Stomach (tissue), 9 donors: ENCODE data around the gene HDAC11. TPM values are rescaled to one million over a fixed set of nuclear protein-coding genes. Genes with fewer than 3 reads are reported as not detected.

Source experiments
- DNase-seq, 2 donors: peaks; one replicate each; pipeline versions ENCODE4 v3.0.0 to v3.0.0-alpha.2; 2013 to 2019
- H3K27ac ChIP-seq, 5 donors: fragments of 200-600 bp in 4 of 5; sonication (generic) in 4 of 5; one replicate each; pipeline ENCODE4 v1.5.1; 2013 to 2019; ENCODE audit warnings: mild to moderate bottlenecking in 1 of 5, moderate library complexity in 1 of 5
- H3K27me3 ChIP-seq, 3 donors: fragments of 200-600 bp; sonication (generic); one replicate each; pipeline ENCODE4 v1.5.1; 2017 to 2019; ENCODE audit warnings: mixed run types in 1 of 3
- H3K36me3 ChIP-seq, 4 donors: fragments of 200-600 bp; sonication (generic); 1 replicate in 3 of 4; 2 replicates in 1 of 4; pipeline ENCODE4 v1.5.1; 2016 to 2019
- H3K4me1 ChIP-seq, 4 donors: fragments of 200-600 bp; sonication (generic); one replicate each; pipeline ENCODE4 v1.5.1; 2016 to 2019
- H3K4me3 ChIP-seq, 4 donors: fragments of 200-600 bp; sonication (generic) in 3 of 4; one replicate each; pipeline ENCODE4 v1.5.1; 2016 to 2019; ENCODE audit warnings: mild to moderate bottlenecking in 1 of 4
- H3K9me3 ChIP-seq, 4 donors: fragments of 200-600 bp; sonication (generic); one replicate each; pipeline ENCODE4 v1.5.1; 2016 to 2019
- CTCF ChIP-seq, 7 experiments: fragments of 450-650 bp in 4 of 7; fragments of 200-600 bp in 3 of 7; sonication (generic) in 3 of 7; IDR thresholded peaks; one replicate each; pipeline ENCODE4 v1.5.1; 2016 to 2019; ENCODE audit warnings: antibody characterized with exemption in 7 of 7, control low read depth in 2 of 7, mild to moderate bottlenecking in 1 of 7
- EP300 ChIP-seq: sonication (generic); formaldehyde crosslinking; IDR thresholded peaks from one replicate; pipeline ENCODE4 v1.6.1; 2017; ENCODE audit warnings: antibody characterized with exemption
- POLR2A ChIP-seq, 4 donors: fragments of 450-650 bp; IDR thresholded peaks; one replicate each; pipeline ENCODE4 v1.6.1; 2016; ENCODE audit warnings: antibody characterized with exemption in 4 of 4, control low read depth in 2 of 4, mild to moderate bottlenecking in 1 of 4, moderate library complexity in 1 of 4
- POLR2AphosphoS5 ChIP-seq, 3 donors: sonication (generic); formaldehyde crosslinking; IDR thresholded peaks; one replicate each; pipeline ENCODE4 v1.6.1; 2016; ENCODE audit warnings: antibody characterized with exemption in 3 of 3
- whole genome bisulfite sequencing, 5 donors: extraction: QIAGEN DNeasy Blood & Tissue Kit in 3 of 5; methylation state at CpG; one replicate each; pipeline versions ENCODE4 v1.1.5 to v1.1.7; 2013 to 2018; 5-methylcytosine and 5-hydroxymethylcytosine counted together
- intact Hi-C: fragments of 100-400 bp; cut with DNase I; formaldehyde crosslinking; loops from one replicate; pipeline ENCODE4 v1.15.1; 2023; ENCODE audit warnings: low total_unique reads
- polyA plus RNA-seq, 3 donors: library from polyadenylated mRNA; stranded (reverse); fragments of 200-250 nt; gene quantifications; one replicate each; pipeline ENCODE4 v1.2.3, GENCODE V29; 2013
- total RNA-seq, 5 donors: library from RNA; depleted of rRNA; stranded (reverse); fragments of >200 nt; gene quantifications; one replicate each; pipeline versions ENCODE4 v1.1.0 to v1.2.3, GENCODE V29; 2014 to 2016
- donor health status: healthy with polysubstance abuse.
- donor health status: Bipolar disorder and iron deficiency.
- donor health status: healthy.

HDAC11 gene
- total and polyA plus RNA-seq, 8 donors, result 4.9 to 16.6 (median 15.4) TPM; not detected in 1

GRCh38 chr3:13538520-13539291 is 58.6 kb downstream of the HDAC11 start:
- no peaks in the 10 kb centered on the region for H3K36me3 ChIP-seq
- 79 to 91% (median 84%) methylated on average over 9 of the region's 9 CpGs for WGBS, 5 donors
- no peak overlapping the region for H3K4me3 ChIP-seq
- peaks cover 0 to 7% (median 4%) of the 10 kb centered on the region in 4 donors for H3K4me1 ChIP-seq
- no peak for TF ChIP-seq POLR2A (IDR thresholded peaks at IDR 0.05)
- DNase-seq, result no peak
- H3K27ac ChIP-seq, result peak overlapping the region in 1 of 5 donors; percentile 22
- H3K27me3 ChIP-seq, result peaks cover 0 to 21% (median 0%) of the 10 kb centered on the region in 3 donors
- intact Hi-C loops, result no loop called here
- H3K9me3 ChIP-seq, result peaks cover 0 to 6% (median 0%) of the 10 kb centered on the region in 4 donors

- H3K36me3 ChIP-seq, result no peaks in the 10 kb centered on the region
- peaks cover 0 to 6% (median 0%) of the 10 kb centered on the region in 4 donors for H3K9me3 ChIP-seq
- H3K27me3 ChIP-seq, result peaks cover 0 to 22% (median 0%) of the 10 kb centered on the region in 3 donors
- peaks cover 0 to 7% (median 4%) of the 10 kb centered on the region in 4 donors for H3K4me1 ChIP-seq
- no peak for DNase-seq
- H3K27ac ChIP-seq, result peak overlapping the region in 1 of 5 donors; percentile 35
- intact Hi-C loops, result no loop called here
- no peak overlapping the region for H3K4me3 ChIP-seq
- 67 to 86% (median 82%) methylated on average over 5 of the region's 5 CpGs for WGBS, 5 donors
- no peak for TF ChIP-seq POLR2AphosphoS5 (IDR thresholded peaks at IDR 0.05)
- no peak for TF ChIP-seq POLR2A (IDR thresholded peaks at IDR 0.05)
Measured at GRCh38 chr3:13539292-13539638, 59.2 kb downstream of the HDAC11 start.

- Histone ChIP-seq H3K4me3 (no peak overlapping the region), H3K27ac (peak overlapping the region in 1 of 5 donors; percentile 35), H3K4me1 (peaks cover 0 to 7% (median 4%) of the 10 kb centered on the region in 4 donors), H3K9me3 (peaks cover 0 to 6% (median 0%) of the 10 kb centered on the region in 4 donors), H3K27me3 (peaks cover 0 to 26% (median 0%) of the 10 kb centered on the region in 3 donors), H3K36me3 (no peaks in the 10 kb centered on the region)
- TF ChIP-seq POLR2AphosphoS5 (IDR thresholded peaks at IDR 0.05) (no peak), EP300 (no peak), CTCF (IDR thresholded peaks at IDR 0.05) (no peak), POLR2A (IDR thresholded peaks at IDR 0.05) (no peak)
- intact Hi-C loops, result no loop called here
- WGBS, 5 donors, result 83 to 94% (median 87%) methylated on average over 7 to 8 of the region's 8 CpGs
- DNase-seq, result no peak
Measured at GRCh38 chr3:13539671-13540070, 59.6 kb downstream of the HDAC11 start.

GRCh38 chr3:13540297-13540995 is 60.3 kb downstream of the HDAC11 start:
- intact Hi-C loops, result no loop called here
- WGBS, 5 donors, result 62 to 74% (median 69%) methylated on average over 3 to 4 of the region's 4 CpGs
- peaks cover 0 to 25% (median 0%) of the 10 kb centered on the region in 3 donors for H3K27me3 ChIP-seq
- H3K4me1 ChIP-seq, result peaks cover 0 to 7% (median 4%) of the 10 kb centered on the region in 4 donors
- H3K27ac ChIP-seq, result peak overlapping the region in 1 of 5 donors; percentile 35
- TF ChIP-seq POLR2AphosphoS5 (IDR thresholded peaks at IDR 0.05), result no peak
- TF ChIP-seq CTCF (IDR thresholded peaks at IDR 0.05), result no peak
- TF ChIP-seq POLR2A (IDR thresholded peaks at IDR 0.05), result no peak
- TF ChIP-seq EP300, result no peak
- DNase-seq, result no peak
- H3K4me3 ChIP-seq, result no peak overlapping the region
- peaks cover 0 to 6% (median 0%) of the 10 kb centered on the region in 4 donors for H3K9me3 ChIP-seq
- no peaks in the 10 kb centered on the region for H3K36me3 ChIP-seq

- no peak for DNase-seq
- TF ChIP-seq EP300 (no peak), POLR2A (IDR thresholded peaks at IDR 0.05) (no peak), POLR2AphosphoS5 (IDR thresholded peaks at IDR 0.05) (no peak), CTCF (IDR thresholded peaks at IDR 0.05) (no peak)
- WGBS, 5 donors, result 44 to 59% (median 47%) methylated on average over 3 of the region's 3 CpGs
Measured at GRCh38 chr3:13541691-13542090, 61.6 kb downstream of the HDAC11 start.

More at GRCh38 chr3:13541691-13542090, 61.6 kb downstream of the HDAC11 start:
- H3K4me3 ChIP-seq, result no peak overlapping the region
- H3K36me3 ChIP-seq, result no peaks in the 10 kb centered on the region
- no peak overlapping the region for H3K27ac ChIP-seq
- H3K27me3 ChIP-seq, result peaks cover 0 to 14% (median 0%) of the 10 kb centered on the region in 3 donors
- intact Hi-C loops, result no loop called here
- H3K4me1 ChIP-seq, result peaks cover 0 to 7% (median 2%) of the 10 kb centered on the region in 4 donors
- H3K9me3 ChIP-seq, result peaks cover 0 to 6% (median 0%) of the 10 kb centered on the region in 4 donors
